Loucy (cell line): ENCODE data around the gene DNAH14.

Source experiments
- H2AFZ ChIP-seq: fragments of 200-600 bp; sonication (generic); 2 replicates; pipeline ENCODE4 v1.6.0; 2016; ENCODE audit warnings: antibody characterized with exemption, mild to moderate bottlenecking, low read length, moderate library complexity
- H3F3A ChIP-seq: fragments of 200-600 bp; 2 replicates; pipeline ENCODE4 v1.6.0; 2016; ENCODE audit warnings: antibody characterized with exemption, low read depth, mild to moderate bottlenecking
- H3K27me3 ChIP-seq: fragments of 200-600 bp; sonication (generic); 2 replicates; pipeline ENCODE4 v1.6.1; 2014; ENCODE audit warnings: low read length, mild to moderate bottlenecking; ENCODE audit not compliant: insufficient read depth, poor library complexity, severe bottlenecking
- H3K36me3 ChIP-seq: fragments of 200-600 bp; sonication (generic); 2 replicates; pipeline ENCODE4 v1.6.1; 2016; ENCODE audit warnings: low read length; ENCODE audit not compliant: insufficient read depth
- H3K4me1 ChIP-seq: fragments of 200-600 bp; sonication (generic); 2 replicates; pipeline ENCODE4 v1.5.1; 2014; ENCODE audit warnings: low read length, mild to moderate bottlenecking; ENCODE audit not compliant: insufficient read depth, poor library complexity, severe bottlenecking
- H3K4me2 ChIP-seq: fragments of 200-600 bp; sonication (generic); 2 replicates; pipeline ENCODE4 v1.6.0; 2014; ENCODE audit warnings: antibody characterized with exemption, low read length, low read depth, mild to moderate bottlenecking; ENCODE audit not compliant: poor library complexity, severe bottlenecking
- H3K4me3 ChIP-seq: fragments of 200-600 bp; sonication (generic); 2 replicates; pipeline ENCODE4 v1.5.1; 2014; ENCODE audit warnings: low read length, mild to moderate bottlenecking, mixed read lengths; ENCODE audit not compliant: poor library complexity, severe bottlenecking
- H3K79me2 ChIP-seq: fragments of 200-600 bp; sonication (generic); 2 replicates; pipeline ENCODE4 v1.6.1; 2014; ENCODE audit warnings: low read length; ENCODE audit not compliant: insufficient read depth
- H3K9ac ChIP-seq: fragments of 200-600 bp; sonication (generic); 2 replicates; pipeline ENCODE4 v1.6.0; 2014; ENCODE audit warnings: mild to moderate bottlenecking, low read depth, low read length, moderate library complexity; ENCODE audit not compliant: poor library complexity, severe bottlenecking
- H3K9me2 ChIP-seq: fragments of 200-600 bp; sonication (generic); replicated peaks from 2 replicates; pipeline ENCODE4 v1.6.1; 2016; ENCODE audit warnings: low read depth, low read length, mixed read lengths
- H3K9me3 ChIP-seq: fragments of 200-600 bp; sonication (generic); 2 replicates; pipeline ENCODE4 v1.6.1; 2014; ENCODE audit warnings: mild to moderate bottlenecking, antibody characterized with exemption, low read length, low read depth; ENCODE audit not compliant: insufficient read depth
- H4K20me1 ChIP-seq: fragments of 200-600 bp; sonication (generic); 2 replicates; pipeline ENCODE4 v1.6.0; 2014; ENCODE audit warnings: antibody characterized with exemption, low read length, mild to moderate bottlenecking; ENCODE audit not compliant: insufficient read depth, poor library complexity, severe bottlenecking
- CTCF ChIP-seq: fragments of 200-600 bp; sonication (generic); conservative IDR thresholded peaks from 2 replicates; pipeline ENCODE4 v1.5.1; 2014; ENCODE audit warnings: mild to moderate bottlenecking, antibody characterized with exemption, low read length
- EZH2phosphoT487 ChIP-seq: fragments of 200-600 bp; IDR thresholded peaks from 2 replicates; pipeline ENCODE4 v1.6.1; 2018; ENCODE audit warnings: antibody characterized with exemption, mild to moderate bottlenecking, moderate library complexity, borderline replicate concordance

DNAH14 gene

GRCh38 chr1:224932607-224933249 lies 3.3 kb downstream of the DNAH14 start:
- H3K4me2 ChIP-seq = no peak overlapping the region
- H3K9ac ChIP-seq = no peak overlapping the region
- H4K20me1 ChIP-seq = no peaks in the 10 kb centered on the region
- no peak overlapping the region for H2AFZ ChIP-seq
- no peaks in the 10 kb centered on the region; the same call in 1 of the 2 replicates for H3F3A ChIP-seq
- no peaks in the 10 kb centered on the region for H3K27me3 ChIP-seq
- H3K4me3 ChIP-seq = no peak overlapping the region
- TF ChIP-seq CTCF (no peak), EZH2phosphoT487 (no peak)
- H3K4me1 ChIP-seq = peaks cover 5% of the 10 kb centered on the region
- H3K79me2 ChIP-seq = peaks cover 23% of the 10 kb centered on the region
- no peaks in the 10 kb centered on the region for H3K36me3 ChIP-seq
- H3K9me3 ChIP-seq = peaks cover 40% of the 10 kb centered on the region
- no peaks in the 10 kb centered on the region for H3K9me2 ChIP-seq

- H3K27me3 ChIP-seq = no peaks in the 10 kb centered on the region
- H3K9me2 ChIP-seq = no peaks in the 10 kb centered on the region
- H3K4me2 ChIP-seq = no peak overlapping the region
- H3K9me3 ChIP-seq = peaks cover 45% of the 10 kb centered on the region
- no peaks in the 10 kb centered on the region; the same call in 1 of the 2 replicates for H3F3A ChIP-seq
- H4K20me1 ChIP-seq = no peaks in the 10 kb centered on the region
- no peak overlapping the region for H2AFZ ChIP-seq
- no peak overlapping the region for H3K4me3 ChIP-seq
- H3K4me1 ChIP-seq = peaks cover 5% of the 10 kb centered on the region
- H3K9ac ChIP-seq = no peak overlapping the region
- peaks cover 23% of the 10 kb centered on the region for H3K79me2 ChIP-seq
- no peak for TF ChIP-seq EZH2phosphoT487
- no peak for TF ChIP-seq CTCF
- H3K36me3 ChIP-seq = no peaks in the 10 kb centered on the region
Measured at GRCh38 chr1:224933584-224933983, 4.1 kb downstream of the DNAH14 start.

DNA sequence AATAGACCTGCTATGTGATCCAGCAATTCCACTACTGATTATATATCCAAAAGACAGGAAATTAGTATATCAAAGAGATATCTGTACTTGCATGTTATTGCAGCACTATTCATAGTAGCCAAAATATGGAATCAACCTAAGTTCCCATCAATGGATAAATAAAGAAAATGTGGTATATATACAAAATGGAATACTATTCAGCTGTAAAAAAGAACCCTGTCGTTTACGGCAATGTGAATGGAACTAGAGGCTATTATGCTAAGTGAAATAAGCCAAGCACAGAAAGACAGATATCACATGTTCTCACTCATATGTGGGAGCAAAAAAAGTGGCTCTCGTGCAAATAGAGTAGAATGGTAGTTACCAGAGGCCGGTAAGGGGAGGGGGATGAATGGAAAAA lies 9.2 kb downstream of the DNAH14 start:
- Histone ChIP-seq H3K36me3 (no peaks in the 10 kb centered on the region), H3K9ac (no peak overlapping the region), H3K4me2 (no peak overlapping the region), H3K27me3 (no peaks in the 10 kb centered on the region), H3K9me2 (no peaks in the 10 kb centered on the region), H3K4me3 (no peak overlapping the region), H3K4me1 (no peaks in the 10 kb centered on the region), H4K20me1 (no peaks in the 10 kb centered on the region), H3F3A (no peaks in the 10 kb centered on the region), H3K9me3 (peaks cover 28% of the 10 kb centered on the region), H3K79me2 (no peaks in the 10 kb centered on the region), H2AFZ (no peak overlapping the region)
- TF ChIP-seq EZH2phosphoT487 (no peak), CTCF (no peak)
